Caco-2 (cell line): Measurements from ENCODE around the gene C2orf76. TPM values are rescaled to one million over a fixed set of nuclear protein-coding genes. Genes with fewer than 3 reads are reported as not detected.

ENCODE experiments used
- BruUV-seq: library from RNA; stranded (reverse); fragments of 400-500 nt; replicated peaks from 2 replicates; lab custom pipeline; 2021; lab: Mats Ljungman, UMichigan
- CTCF ChIA-PET: fragments of 300-600 bp; sonication (Branson Sonifier 250); formaldehyde crosslinking; loops from one replicate; lab custom pipeline; 2022; ENCODE audit warnings: antibody characterized with exemption; lab: Charles Lee
- POLR2A ChIA-PET: fragments of 300-600 bp; sonication (Branson Sonifier 250); formaldehyde crosslinking; loops from one replicate; lab custom pipeline; 2022; ENCODE audit warnings: antibody characterized with exemption; lab: Charles Lee
- DNase-seq, 2 experiments: peaks; one replicate each; pipeline versions ENCODE4 v3.0.0 to v3.0.0-alpha.2; 2020 to 2022
- H3K27me3 ChIP-seq: replicated peaks from 2 replicates; pipeline ENCODE4 v1.6.0; 2011; ENCODE audit warnings: low read length; ENCODE audit not compliant: control insufficient read depth, insufficient read depth
- H3K36me3 ChIP-seq: 2 replicates; pipeline ENCODE4 v1.5.1; 2011; ENCODE audit warnings: low read length; ENCODE audit not compliant: control insufficient read depth, insufficient read depth
- H3K4me1 ChIP-seq: fragments of 250-450 bp; sonication (Bioruptor Pico); 2 replicates; pipeline ENCODE4 v1.5.1; 2020; ENCODE audit warnings: mild to moderate bottlenecking
- H3K4me3 ChIP-seq: 2 replicates; pipeline ENCODE4 v1.5.1; 2011; ENCODE audit warnings: low read depth, mild to moderate bottlenecking, control low read depth, low read length
- H3K9me3 ChIP-seq: fragments of 250-450 bp; sonication (Bioruptor Pico); 2 replicates; pipeline ENCODE4 v1.5.1; 2020; ENCODE audit warnings: mild to moderate bottlenecking, moderate library complexity
- H3K27ac Mint-ChIP-seq: one replicate; pipeline ENCODE4 v1.8.0; 2022; ENCODE audit warnings: mixed read lengths; ENCODE audit not compliant: unreplicated experiment
- H3K27me3 Mint-ChIP-seq: one replicate; pipeline ENCODE4 v1.8.0; 2022; ENCODE audit warnings: mixed read lengths; ENCODE audit not compliant: insufficient read depth, unreplicated experiment
- H3K36me3 Mint-ChIP-seq: one replicate; pipeline ENCODE4 v1.8.0; 2022; ENCODE audit warnings: mild to moderate bottlenecking, mixed read lengths; ENCODE audit not compliant: insufficient read depth, unreplicated experiment
- H3K4me1 Mint-ChIP-seq: one replicate; pipeline ENCODE4 v1.8.0; 2022; ENCODE audit warnings: low read depth, mixed read lengths; ENCODE audit not compliant: unreplicated experiment
- H3K4me3 Mint-ChIP-seq: one replicate; pipeline ENCODE4 v1.8.0; 2022; ENCODE audit warnings: mild to moderate bottlenecking, moderate library complexity, mixed read lengths; ENCODE audit not compliant: unreplicated experiment
- H3K9me3 Mint-ChIP-seq: one replicate; pipeline ENCODE4 v1.8.0; 2022; ENCODE audit warnings: mixed read lengths; ENCODE audit not compliant: unreplicated experiment
- intact Hi-C: fragments of 100-400 bp; cut with micrococcal nuclease; formaldehyde crosslinking; loops from one replicate; pipeline ENCODE4 v1.10.0; 2022; ENCODE audit not compliant: unreplicated experiment
- total RNA-seq: library from RNA; stranded (reverse); gene quantifications from 2 replicates; pipeline ENCODE4 v1.2.3, GENCODE V29; 2022
- TF ChIP-seq, protein P1 (sequence below), 2 experiments: fragments of 200-600 bp in 1 of 2; IDR thresholded peaks; 1 replicate in 1 of 2; 2 replicates in 1 of 2; pipeline versions ENCODE4 v1.5.1 to v1.8.0; 2011 to 2022; ENCODE audit warnings: antibody characterized with exemption in 1 of 2, control low read depth in 1 of 2, inconsistent platforms in 1 of 2, low read depth in 1 of 2, low read length in 1 of 2, mild to moderate bottlenecking in 1 of 2, moderate library complexity in 1 of 2; ENCODE audit not compliant: insufficient read depth in 1 of 2, severe bottlenecking in 1 of 2, unreplicated experiment in 1 of 2

C2orf76 gene
- total RNA-seq, 1 experiment from 2014 or later = 6.5 TPM

DNA sequence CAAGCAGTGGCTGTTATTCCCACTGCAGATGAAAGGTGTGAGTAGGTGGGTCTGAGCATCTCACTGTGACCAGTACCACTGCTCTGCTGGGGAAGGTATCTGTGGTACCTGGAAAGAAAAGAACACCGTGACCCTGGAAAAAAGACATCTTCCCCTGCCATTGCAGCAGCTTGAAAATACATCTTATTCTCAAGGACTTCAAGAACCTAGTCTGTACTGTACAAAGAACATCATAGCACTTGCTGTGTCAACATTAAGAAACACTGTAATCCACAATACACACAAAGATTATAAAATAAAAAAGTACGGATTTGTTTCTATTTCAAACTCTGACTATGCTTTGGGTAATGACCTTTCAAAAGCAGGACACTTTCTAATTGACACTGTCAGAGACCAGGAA lies 28.9 kb downstream of the C2orf76 start:
- CTCF ChIA-PET = no interaction called here
- H3K27me3 Mint-ChIP-seq = no peaks in the 10 kb centered on the region
- H3K27ac Mint-ChIP-seq = no peak overlapping the region
- no peaks in the 10 kb centered on the region; the same call in 1 of the 2 replicates for H3K27me3 ChIP-seq
- H3K9me3 Mint-ChIP-seq = no peaks in the 10 kb centered on the region
- H3K4me3 ChIP-seq = no peak overlapping the region
- no peak overlapping the region for H3K4me3 Mint-ChIP-seq
- no TSS peak for BruUV-seq
- H3K9me3 ChIP-seq = no peaks in the 10 kb centered on the region
- intact Hi-C loops = no loop called here
- H3K4me1 ChIP-seq = no peaks in the 10 kb centered on the region
- no peaks in the 10 kb centered on the region for H3K36me3 ChIP-seq
- POLR2A ChIA-PET = no interaction called here
- TF ChIP-seq, protein P1, sequence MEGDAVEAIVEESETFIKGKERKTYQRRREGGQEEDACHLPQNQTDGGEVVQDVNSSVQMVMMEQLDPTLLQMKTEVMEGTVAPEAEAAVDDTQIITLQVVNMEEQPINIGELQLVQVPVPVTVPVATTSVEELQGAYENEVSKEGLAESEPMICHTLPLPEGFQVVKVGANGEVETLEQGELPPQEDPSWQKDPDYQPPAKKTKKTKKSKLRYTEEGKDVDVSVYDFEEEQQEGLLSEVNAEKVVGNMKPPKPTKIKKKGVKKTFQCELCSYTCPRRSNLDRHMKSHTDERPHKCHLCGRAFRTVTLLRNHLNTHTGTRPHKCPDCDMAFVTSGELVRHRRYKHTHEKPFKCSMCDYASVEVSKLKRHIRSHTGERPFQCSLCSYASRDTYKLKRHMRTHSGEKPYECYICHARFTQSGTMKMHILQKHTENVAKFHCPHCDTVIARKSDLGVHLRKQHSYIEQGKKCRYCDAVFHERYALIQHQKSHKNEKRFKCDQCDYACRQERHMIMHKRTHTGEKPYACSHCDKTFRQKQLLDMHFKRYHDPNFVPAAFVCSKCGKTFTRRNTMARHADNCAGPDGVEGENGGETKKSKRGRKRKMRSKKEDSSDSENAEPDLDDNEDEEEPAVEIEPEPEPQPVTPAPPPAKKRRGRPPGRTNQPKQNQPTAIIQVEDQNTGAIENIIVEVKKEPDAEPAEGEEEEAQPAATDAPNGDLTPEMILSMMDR (IDR thresholded peaks at IDR 0.05; ENCODE audit: insufficient read depth in 1 of 2, low read depth in 1 of 2, low read length in 1 of 2, severe bottlenecking in 1 of 2, unreplicated experiment in 1 of 2) = no peak
- no peaks in the 10 kb centered on the region for H3K4me1 Mint-ChIP-seq
- no peaks in the 10 kb centered on the region for H3K36me3 Mint-ChIP-seq
- DNase-seq = no peak

DNA sequence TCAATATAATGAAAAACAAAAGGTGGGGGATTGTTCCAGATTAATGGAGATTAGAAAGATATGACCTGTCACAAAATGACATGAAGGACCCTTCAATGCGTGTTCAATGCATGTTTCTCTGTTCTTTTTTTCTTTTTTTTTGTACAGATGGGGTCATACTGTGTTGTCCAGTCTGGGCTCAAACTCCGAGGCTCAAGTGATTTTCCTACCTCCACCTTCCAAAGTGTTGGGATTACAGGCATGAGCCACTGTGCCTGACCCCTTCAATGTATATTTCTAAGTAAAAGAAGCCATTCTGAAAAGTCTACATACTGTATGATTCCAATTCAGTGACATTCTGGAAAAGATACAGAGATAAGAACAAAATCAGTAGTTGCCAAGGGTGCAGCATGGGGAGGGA lies 32.8 kb downstream of the C2orf76 start:
- BruUV-seq = no TSS peak
- no peak overlapping the region for H3K27ac Mint-ChIP-seq
- no peaks in the 10 kb centered on the region for H3K27me3 Mint-ChIP-seq
- Histone ChIP-seq H3K27me3 (no peaks in the 10 kb centered on the region; the same call in 1 of the 2 replicates), H3K9me3 (no peaks in the 10 kb centered on the region), H3K4me3 (no peak overlapping the region), H3K4me1 (no peaks in the 10 kb centered on the region), H3K36me3 (no peaks in the 10 kb centered on the region)
- no peak overlapping the region for H3K4me3 Mint-ChIP-seq
- no peak for DNase-seq
- ChIA-PET CTCF (no interaction called here), POLR2A (no interaction called here)
- no peaks in the 10 kb centered on the region for H3K36me3 Mint-ChIP-seq
- no peaks in the 10 kb centered on the region for H3K4me1 Mint-ChIP-seq
- intact Hi-C loops = no loop called here
- H3K9me3 Mint-ChIP-seq = no peaks in the 10 kb centered on the region
- TF ChIP-seq, protein P1 (IDR thresholded peaks at IDR 0.05; ENCODE audit: insufficient read depth in 1 of 2, low read depth in 1 of 2, low read length in 1 of 2, severe bottlenecking in 1 of 2, unreplicated experiment in 1 of 2) = no peak

DNA sequence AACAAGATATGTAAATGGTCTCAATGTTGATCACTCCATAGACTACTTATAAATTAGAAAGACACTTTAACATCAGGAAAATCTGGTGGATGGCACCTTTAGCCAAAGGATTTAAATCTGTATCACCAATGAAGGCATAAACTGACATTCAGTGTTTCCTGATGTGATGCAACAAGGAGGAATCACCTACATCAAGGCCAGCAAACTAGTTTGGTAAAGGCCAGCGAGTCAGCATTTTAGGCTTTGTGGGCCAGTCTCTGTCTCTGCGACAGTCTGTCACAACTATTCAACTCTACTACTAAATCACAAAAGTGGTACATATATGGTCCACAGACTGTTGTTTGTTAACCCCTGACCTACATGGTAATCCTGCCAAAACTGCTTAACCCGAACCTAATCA lies 33.3 kb downstream of the C2orf76 start:
- TF ChIP-seq, protein P1 (IDR thresholded peaks at IDR 0.05; ENCODE audit: insufficient read depth in 1 of 2, low read depth in 1 of 2, low read length in 1 of 2, severe bottlenecking in 1 of 2, unreplicated experiment in 1 of 2) = no peak
- intact Hi-C loops = no loop called here
- ChIA-PET POLR2A (no interaction called here), CTCF (no interaction called here)
- no peaks in the 10 kb centered on the region for H3K27me3 Mint-ChIP-seq
- no peaks in the 10 kb centered on the region for H3K36me3 ChIP-seq
- no peaks in the 10 kb centered on the region for H3K9me3 ChIP-seq
- H3K9me3 Mint-ChIP-seq = no peaks in the 10 kb centered on the region
- no peak overlapping the region for H3K4me3 Mint-ChIP-seq
- no peak overlapping the region for H3K4me3 ChIP-seq
- no peak overlapping the region for H3K27ac Mint-ChIP-seq
- no peaks in the 10 kb centered on the region for H3K4me1 Mint-ChIP-seq
- no TSS peak for BruUV-seq
- H3K27me3 ChIP-seq = no peaks in the 10 kb centered on the region; the same call in 1 of the 2 replicates
- no peaks in the 10 kb centered on the region for H3K36me3 Mint-ChIP-seq
- no peaks in the 10 kb centered on the region for H3K4me1 ChIP-seq
- DNase-seq = no peak
